GM20000 (cell line): ENCODE measurements around the gene PPHLN1.
A peak's percentile ranks its signal among the peaks of the same experiment; 100 is the strongest.

Experiments used
- DNase-seq: peaks from one replicate; pipeline ENCODE4 v3.0.0; 2012; ENCODE audit warnings: low spot score
- CTCF ChIP-seq: IDR thresholded peaks from 2 replicates; pipeline ENCODE4 v1.5.1; 2012; ENCODE audit warnings: mild to moderate bottlenecking, control low read depth; ENCODE audit errors: extremely low read depth, missing control alignments

The PPHLN1 gene

GRCh38 chr12:42462486-42462885 lies 136.5 kb downstream of the PPHLN1 start:
- DNase-seq = no peak
- TF ChIP-seq CTCF = no peak

GRCh38 chr12:42463671-42464070 lies 137.7 kb downstream of the PPHLN1 start:
- DNase-seq = no peak
- no peak for TF ChIP-seq CTCF

- DNase-seq = no peak
- TF ChIP-seq CTCF = no peak
These were observed 142.4 kb downstream of the PPHLN1 start for GRCh38 chr12:42468341-42468821.

GRCh38 chr12:42468921-42469320 lies 143.0 kb downstream of the PPHLN1 start:
- no peak for DNase-seq
- TF ChIP-seq CTCF = no peak

- no peak for TF ChIP-seq CTCF
- peak; percentile 75 for DNase-seq
These were observed 143.6 kb downstream of the PPHLN1 start for GRCh38 chr12:42469355-42470175.

GRCh38 chr12:42472376-42472775 lies 146.4 kb downstream of the PPHLN1 start:
- DNase-seq = no peak
- no peak for TF ChIP-seq CTCF

- DNase-seq = no peak
- TF ChIP-seq CTCF = no peak
These were observed 147.2 kb downstream of the PPHLN1 start for GRCh38 chr12:42473130-42473529.
